ENCODE data around the gene CTAGE1. TPM values are rescaled to one million over a fixed set of nuclear protein-coding genes. Genes with fewer than 3 reads are reported as not detected.

CTAGE1 gene
- total and polyA plus RNA-seq, 10 of the 15 experiments (the other 5 are each of a cell fraction or from before 2014, with no cell fraction given): 0.01 TPM; not detected in 9

DNA sequence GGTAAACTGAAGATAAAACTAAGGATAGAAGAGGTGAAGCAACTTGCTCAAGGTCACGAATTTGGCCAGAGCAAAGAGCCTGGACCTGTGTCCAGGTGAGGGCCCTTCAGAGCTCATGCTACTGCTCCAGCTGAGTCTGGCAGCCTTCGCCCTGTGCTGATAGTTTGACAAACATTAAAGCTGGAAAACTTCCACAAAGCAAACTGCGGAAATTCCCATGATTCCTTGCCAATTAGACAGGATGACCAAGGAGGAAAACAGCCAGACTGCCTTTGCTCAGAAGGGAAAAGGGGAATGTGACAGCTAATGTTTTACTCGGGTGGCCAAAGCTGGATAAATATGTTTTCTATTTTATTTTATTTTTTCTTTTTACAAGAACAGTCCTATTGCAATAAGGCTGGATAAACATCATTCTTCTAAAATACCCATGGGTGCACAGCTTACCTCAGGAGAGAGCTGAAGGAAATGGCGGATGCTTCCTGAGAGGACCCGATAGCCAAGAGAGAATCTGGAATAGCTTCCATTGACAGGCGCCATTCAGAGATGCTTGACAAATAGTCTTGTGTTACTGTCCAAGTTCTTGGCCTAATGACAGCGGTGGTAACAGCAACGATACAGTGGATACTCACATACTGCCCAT is 5.3 kb upstream of the CTAGE1 start (continued):
- TF ChIP-seq CTCF (IDR thresholded peaks at IDR 0.05 in 2 of 3, conservative IDR thresholded peaks at IDR 0.05 in 1 of 3; ENCODE audit: control insufficient read depth in 2 of 3, extremely low read depth in 1 of 3, insufficient read depth in 1 of 3, low read depth in 3 of 3, low read length in 3 of 3) (no peak), TCF7 (IDR thresholded peaks at IDR 0.05; ENCODE audit: borderline replicate concordance) (no peak), NFYA (IDR thresholded peaks at IDR 0.05; ENCODE audit: borderline replicate concordance, low read depth, low read length) (no peak), MAX (IDR thresholded peaks at IDR 0.05; ENCODE audit: low read depth, low read length) (no peak), MYC (IDR thresholded peaks at IDR 0.05; ENCODE audit: insufficient read depth, insufficient read length, insufficient replicate concordance, low read length, severe bottlenecking) (no peak), SPI1 (IDR thresholded peaks at IDR 0.05; ENCODE audit: borderline replicate concordance, insufficient read depth, low read depth, low read length) (no peak)

DNA sequence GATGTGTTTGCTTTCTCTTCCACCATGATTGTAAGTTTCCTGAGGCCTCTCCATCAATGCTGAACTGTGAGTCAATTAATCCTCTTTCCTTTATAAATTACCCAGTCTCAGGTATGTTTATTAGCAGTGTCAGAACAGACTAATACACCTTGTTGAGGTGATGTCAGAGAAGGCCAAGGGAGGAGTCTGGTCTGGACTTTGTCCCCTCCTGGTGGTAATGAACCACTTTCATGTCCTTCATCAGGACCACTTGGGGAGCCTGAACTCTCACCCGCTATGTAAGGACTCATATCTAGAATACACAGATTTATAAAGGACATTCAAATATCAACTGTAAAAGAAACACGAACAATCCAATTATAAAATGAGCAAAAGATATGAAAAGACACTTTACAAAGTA is 2.9 kb upstream of the CTAGE1 start:
- Histone ChIP-seq H2AFZ (ENCODE audit: control insufficient read depth, low read depth, low read length) (no peak overlapping the region), H3K79me2 (ENCODE audit: control insufficient read depth, insufficient read depth, low read length) (no peaks in the 10 kb centered on the region), H3K27me3 (replicated peaks in 1 of 2; ENCODE audit: control insufficient read depth in 2 of 2, insufficient read depth in 2 of 2, low read length in 1 of 2) (no peaks in the 10 kb centered on the region; a peak in 1 of 4 replicates), H3K4me1 (ENCODE audit: control insufficient read depth, insufficient read depth, low read length) (no peaks in the 10 kb centered on the region), H3K9me3 (replicated peaks; ENCODE audit: control insufficient read depth, insufficient read depth, low read length) (no peaks in the 10 kb centered on the region; the same call in 2 of the 3 replicates), H4K20me1 (ENCODE audit: control insufficient read depth, insufficient read depth) (no peaks in the 10 kb centered on the region), H3K4me2 (ENCODE audit: control insufficient read depth, insufficient read depth) (no peak overlapping the region), H3K4me3 (no peak overlapping the region), H3K9ac (ENCODE audit: control insufficient read depth, insufficient read depth, low read length) (no peak overlapping the region), H3K36me3 (ENCODE audit: control insufficient read depth in 2 of 2, insufficient read depth in 2 of 2, low read length in 1 of 2) (no peaks in the 10 kb centered on the region), H3K27ac (ENCODE audit: control insufficient read depth, insufficient read depth) (no peak overlapping the region)
- RAD21 ChIA-PET (ENCODE audit: unreplicated experiment): no interaction called here
- FAIRE-seq (no peak), ATAC-seq (no peak), DNase-seq (ENCODE audit: low read depth, low spot score) (no peak)
- WGBS (ENCODE audit: insufficient coverage, insufficient replicate concordance, low lambda C conversion rate, missing lambda C conversion rate): 0% methylated on average over 2 of the region's 2 CpGs
- no TSS peak for BruUV-seq (replicated peaks)
- in situ Hi-C loops (cut with MboI) (no loop called here), intact Hi-C loops (cut with micrococcal nuclease; ENCODE audit: unreplicated experiment) (no loop called here)
- POLR2A ChIA-PET: no interaction called here
- CTCF ChIA-PET: no interaction called here
- SMC1A ChIA-PET (ENCODE audit: uncharacterized antibody, unreplicated experiment): no interaction called here
- TF ChIP-seq IKZF2 (IDR thresholded peaks at IDR 0.05) (no peak), KAT2A (conservative IDR thresholded peaks at IDR 0.05; ENCODE audit: control insufficient read depth, low read depth, low read length) (no peak), HCFC1 (IDR thresholded peaks at IDR 0.05; ENCODE audit: low read length) (no peak), BRCA1 (IDR thresholded peaks at IDR 0.05; ENCODE audit: low read depth, low read length) (no peak), DPF2 (IDR thresholded peaks at IDR 0.05) (no peak), SIN3A (IDR thresholded peaks at IDR 0.05; ENCODE audit: low read depth, low read length) (no peak), MYB (IDR thresholded peaks at IDR 0.05; ENCODE audit: borderline replicate concordance, low read depth, low read length) (no peak), LARP7 (IDR thresholded peaks at IDR 0.05) (no peak), JUNB (IDR thresholded peaks at IDR 0.05) (no peak), SMC3 (IDR thresholded peaks at IDR 0.05; ENCODE audit: borderline replicate concordance, low read length) (no peak), TBL1XR1 (IDR thresholded peaks at IDR 0.05; ENCODE audit: low read depth, low read length) (no peak)
- TF ChIP-seq, protein P1, sequence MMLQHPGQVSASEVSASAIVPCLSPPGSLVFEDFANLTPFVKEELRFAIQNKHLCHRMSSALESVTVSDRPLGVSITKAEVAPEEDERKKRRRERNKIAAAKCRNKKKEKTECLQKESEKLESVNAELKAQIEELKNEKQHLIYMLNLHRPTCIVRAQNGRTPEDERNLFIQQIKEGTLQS (IDR thresholded peaks at IDR 0.05; ENCODE audit: borderline replicate concordance, extremely low read depth, low read depth, low read length): no peak

All from GM12878 (cell line).